GM12865 (cell line): ENCODE data around the gene CSMD2.
"Not testable (repeated sequence)": the region's sequence is repeated elsewhere in the genome, so short reads cannot be mapped to it uniquely, and the experiment has no call there.

Source experiments
- DNase-seq: peaks from one replicate; pipeline ENCODE4 v3.0.0; 2010; ENCODE audit warnings: low read depth
- H3K4me3 ChIP-seq: 2 replicates; pipeline ENCODE4 v1.5.1; 2011; ENCODE audit warnings: mild to moderate bottlenecking, low read depth, low read length, control low read depth
- TF ChIP-seq, protein P1 (sequence below): IDR thresholded peaks from 2 replicates; pipeline ENCODE4 v1.5.1; 2011; ENCODE audit warnings: low read length, control low read depth, low read depth, inconsistent platforms; ENCODE audit not compliant: insufficient read depth; ENCODE audit errors: missing control alignments

Gene CSMD2

GRCh38 chr1:33516891-33517567 lies 648.0 kb downstream of the CSMD2 start:
- DNase-seq = no peak
- H3K4me3 ChIP-seq = no peak overlapping the region
- TF ChIP-seq, protein P1, sequence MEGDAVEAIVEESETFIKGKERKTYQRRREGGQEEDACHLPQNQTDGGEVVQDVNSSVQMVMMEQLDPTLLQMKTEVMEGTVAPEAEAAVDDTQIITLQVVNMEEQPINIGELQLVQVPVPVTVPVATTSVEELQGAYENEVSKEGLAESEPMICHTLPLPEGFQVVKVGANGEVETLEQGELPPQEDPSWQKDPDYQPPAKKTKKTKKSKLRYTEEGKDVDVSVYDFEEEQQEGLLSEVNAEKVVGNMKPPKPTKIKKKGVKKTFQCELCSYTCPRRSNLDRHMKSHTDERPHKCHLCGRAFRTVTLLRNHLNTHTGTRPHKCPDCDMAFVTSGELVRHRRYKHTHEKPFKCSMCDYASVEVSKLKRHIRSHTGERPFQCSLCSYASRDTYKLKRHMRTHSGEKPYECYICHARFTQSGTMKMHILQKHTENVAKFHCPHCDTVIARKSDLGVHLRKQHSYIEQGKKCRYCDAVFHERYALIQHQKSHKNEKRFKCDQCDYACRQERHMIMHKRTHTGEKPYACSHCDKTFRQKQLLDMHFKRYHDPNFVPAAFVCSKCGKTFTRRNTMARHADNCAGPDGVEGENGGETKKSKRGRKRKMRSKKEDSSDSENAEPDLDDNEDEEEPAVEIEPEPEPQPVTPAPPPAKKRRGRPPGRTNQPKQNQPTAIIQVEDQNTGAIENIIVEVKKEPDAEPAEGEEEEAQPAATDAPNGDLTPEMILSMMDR = no peak

- H3K4me3 ChIP-seq = no peak overlapping the region
- no peak for DNase-seq
- TF ChIP-seq, protein P1 = no peak
Measured at GRCh38 chr1:33516428-33516827, 648.6 kb downstream of the CSMD2 start.

DNA sequence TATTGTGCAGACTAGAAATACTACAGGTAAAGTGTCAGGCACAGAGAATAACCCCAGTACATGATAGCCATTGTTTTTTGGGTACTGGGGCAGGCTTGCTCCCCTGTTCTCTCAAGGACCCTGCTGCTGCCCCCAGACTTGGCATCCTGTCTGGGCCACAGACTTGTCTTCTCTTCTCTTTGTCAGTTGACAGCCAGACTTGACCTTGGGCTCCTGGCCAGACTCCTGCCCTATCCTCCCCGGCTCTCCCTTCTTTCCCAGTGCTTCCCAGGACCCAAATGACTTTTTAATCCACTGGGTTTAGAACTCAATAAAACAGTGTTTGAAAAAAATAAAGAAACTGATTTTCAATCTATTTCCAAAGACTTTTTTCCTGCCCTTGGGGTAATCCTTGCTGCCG lies 649.4 kb downstream of the CSMD2 start:
- DNase-seq = no peak
- H3K4me3 ChIP-seq = no peak overlapping the region
- TF ChIP-seq, protein P1 = no peak

DNA sequence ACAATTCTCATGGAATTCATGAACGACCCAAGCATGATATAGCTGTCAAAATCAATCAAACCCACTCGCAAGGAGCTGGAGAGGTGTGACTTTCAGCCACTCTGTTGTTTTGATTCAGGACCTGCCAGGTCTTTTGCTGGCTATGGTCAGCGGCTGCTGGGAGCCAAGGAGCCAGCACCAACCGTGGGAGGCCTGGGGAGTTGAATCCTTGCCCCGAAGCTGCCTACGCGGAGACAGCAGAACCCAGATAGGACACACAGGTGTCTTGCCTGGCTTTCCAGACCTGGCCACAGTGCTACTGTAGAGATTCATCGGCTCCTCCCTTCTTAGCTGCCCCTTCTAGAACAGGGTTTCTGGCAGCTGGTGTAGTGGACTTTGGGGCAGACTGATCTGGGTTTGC lies 649.9 kb downstream of the CSMD2 start:
- H3K4me3 ChIP-seq = no peak overlapping the region
- TF ChIP-seq, protein P1 = no peak
- no peak for DNase-seq

GRCh38 chr1:33512226-33513011 lies 652.6 kb downstream of the CSMD2 start:
- TF ChIP-seq, protein P1 = no peak
- H3K4me3 ChIP-seq = no peak overlapping the region
- DNase-seq = peak; percentile 10

DNA sequence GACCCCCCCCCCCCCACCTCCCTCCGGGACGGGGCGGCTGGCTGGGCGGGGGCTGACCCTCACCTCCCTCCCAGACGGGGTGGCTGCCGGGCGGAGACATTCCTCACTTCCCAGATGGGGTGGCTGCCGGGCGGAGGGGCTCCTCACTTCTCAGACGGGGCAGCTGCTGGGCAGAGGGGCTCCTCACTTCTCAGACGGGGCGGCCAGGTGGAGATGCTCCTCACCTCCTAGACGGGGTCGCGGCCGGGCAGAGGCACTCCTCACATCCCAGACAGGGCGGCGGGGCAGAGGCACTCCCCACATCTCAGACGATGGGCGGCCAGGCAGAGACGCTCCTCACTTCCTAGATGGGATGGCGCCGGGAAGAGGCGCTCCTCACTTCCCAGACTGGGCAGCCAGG lies 655.8 kb downstream of the CSMD2 start:
- H3K4me3 ChIP-seq, DNase-seq: not testable (repeated sequence)

DNA sequence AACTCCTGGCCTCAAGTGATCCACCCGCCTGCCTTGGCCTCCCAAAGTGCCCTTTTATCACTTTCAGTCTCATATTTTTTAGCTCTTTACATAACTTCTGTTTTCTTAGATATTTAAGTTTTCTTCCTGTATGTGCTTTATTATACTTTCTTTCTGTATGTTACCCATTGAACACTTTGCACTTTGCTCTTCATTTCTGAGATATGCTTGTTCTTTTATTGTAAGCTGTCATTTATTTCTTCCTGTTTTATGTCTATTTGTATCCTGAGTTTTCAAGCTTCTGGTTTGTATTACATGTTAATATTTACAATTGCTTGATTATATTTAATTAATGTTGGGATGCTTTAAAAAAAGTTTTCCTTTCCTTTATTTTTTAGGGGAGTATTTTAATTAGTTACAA lies 656.9 kb downstream of the CSMD2 start:
- no peak overlapping the region for H3K4me3 ChIP-seq

More for the DNA sequence above, 656.9 kb downstream of the CSMD2 start:
- DNase-seq = no peak
- TF ChIP-seq, protein P1 = no peak
